NB4 (cell line): Measurements from ENCODE around the gene SSBP3.

Source experiments
- DNase-seq: peaks from one replicate; pipeline ENCODE4 v3.0.0; 2010; ENCODE audit warnings: low read depth
- H3K4me3 ChIP-seq: one replicate; pipeline ENCODE4 v1.5.1; 2011; ENCODE audit warnings: mild to moderate bottlenecking, low read depth, low read length, moderate library complexity
- CTCF ChIP-seq: IDR thresholded peaks from one replicate; pipeline ENCODE4 v1.5.1; 2012; ENCODE audit warnings: low read depth, low read length
- MAX ChIP-seq: IDR thresholded peaks from 2 replicates; pipeline ENCODE4 v1.6.1; 2011; ENCODE audit warnings: low read depth, low read length
- MYC ChIP-seq: IDR thresholded peaks from 2 replicates; pipeline ENCODE4 v1.6.1; 2011; ENCODE audit warnings: low read depth, low read length
- POLR2A ChIP-seq: IDR thresholded peaks from 2 replicates; pipeline ENCODE4 v1.6.1; 2011; ENCODE audit warnings: mild to moderate bottlenecking; ENCODE audit not compliant: insufficient read length; ENCODE audit errors: extremely low read depth

The SSBP3 gene

DNA sequence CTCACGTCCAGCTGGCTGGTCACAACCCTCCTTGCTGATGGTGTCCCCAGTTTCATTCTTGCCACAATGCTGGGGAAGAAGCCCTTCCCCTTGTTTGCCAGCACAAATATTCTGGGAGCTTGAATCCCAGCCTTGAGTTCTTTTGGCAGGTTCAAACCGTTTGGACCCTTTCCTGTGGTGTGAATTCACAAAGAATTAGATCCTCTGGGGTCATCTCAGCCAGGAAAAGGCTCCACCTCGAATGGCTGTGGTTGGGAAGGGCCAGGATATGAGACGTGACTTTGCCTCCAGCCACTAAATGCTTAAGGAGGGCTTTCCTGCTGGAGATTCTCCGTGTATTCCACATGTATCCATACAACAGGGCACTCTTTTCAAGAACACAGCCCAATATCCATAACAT is 139.3 kb downstream of the SSBP3 start:
- DNase-seq, result no peak
- no peak for TF ChIP-seq CTCF
- no peak for TF ChIP-seq MYC
- TF ChIP-seq MAX, result no peak
- TF ChIP-seq POLR2A, result no peak
- H3K4me3 ChIP-seq, result no peak overlapping the region

DNA sequence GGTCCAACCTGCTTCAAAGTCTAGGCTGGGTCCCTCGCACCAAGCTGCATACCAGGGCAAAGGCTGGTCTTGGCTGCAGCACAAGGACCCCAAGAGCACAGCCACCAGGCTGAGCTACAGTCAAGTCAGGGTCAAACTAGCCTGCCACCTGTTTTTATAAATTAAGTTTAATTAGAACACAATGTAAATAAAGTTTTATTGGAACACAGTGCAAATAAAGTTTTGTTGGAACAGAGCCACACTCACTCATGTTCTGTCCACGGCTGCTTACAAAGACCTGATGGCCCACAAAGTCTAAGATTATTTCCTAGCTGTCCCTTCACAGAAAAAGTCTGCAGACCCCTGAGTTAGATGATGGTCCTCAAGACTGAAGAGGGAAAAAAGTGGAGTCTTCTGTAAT is 140.0 kb downstream of the SSBP3 start:
- DNase-seq, result no peak
- no peak for TF ChIP-seq CTCF
- TF ChIP-seq POLR2A, result no peak
- no peak for TF ChIP-seq MAX
- no peak for TF ChIP-seq MYC
- H3K4me3 ChIP-seq, result no peak overlapping the region

DNA sequence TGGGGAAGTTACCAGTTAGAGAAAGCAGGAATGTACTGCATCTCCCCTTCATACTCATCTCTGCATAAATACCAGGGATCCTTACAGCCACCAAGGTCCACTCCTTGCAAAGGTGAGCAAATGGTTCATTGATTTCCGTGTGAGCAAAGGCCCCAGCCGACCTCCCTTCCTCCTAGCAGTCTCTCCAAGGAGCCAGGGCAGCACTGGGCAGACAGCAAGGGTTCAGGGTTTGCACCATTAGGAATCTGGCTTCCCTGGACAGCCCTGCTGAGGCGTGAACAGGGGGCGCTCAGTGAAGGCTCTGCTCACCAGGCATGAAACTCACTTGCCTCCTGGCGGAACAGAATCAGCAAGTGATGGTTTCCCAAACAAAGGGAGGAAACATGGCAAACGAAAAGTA is 140.5 kb downstream of the SSBP3 start:
- no peak for TF ChIP-seq CTCF
- TF ChIP-seq MAX, result no peak
- no peak for TF ChIP-seq MYC
- no peak for TF ChIP-seq POLR2A
- DNase-seq, result no peak
- no peak overlapping the region for H3K4me3 ChIP-seq

- DNase-seq, result no peak
- TF ChIP-seq POLR2A (no peak), MAX (no peak), MYC (no peak), CTCF (no peak)
- H3K4me3 ChIP-seq, result no peak overlapping the region
These were observed 141.1 kb downstream of the SSBP3 start for GRCh38 chr1:54265126-54265525.

GRCh38 chr1:54263601-54264226 is 142.5 kb downstream of the SSBP3 start:
- no peak overlapping the region for H3K4me3 ChIP-seq
- no peak for DNase-seq
- TF ChIP-seq POLR2A (no peak), CTCF (no peak)

DNA sequence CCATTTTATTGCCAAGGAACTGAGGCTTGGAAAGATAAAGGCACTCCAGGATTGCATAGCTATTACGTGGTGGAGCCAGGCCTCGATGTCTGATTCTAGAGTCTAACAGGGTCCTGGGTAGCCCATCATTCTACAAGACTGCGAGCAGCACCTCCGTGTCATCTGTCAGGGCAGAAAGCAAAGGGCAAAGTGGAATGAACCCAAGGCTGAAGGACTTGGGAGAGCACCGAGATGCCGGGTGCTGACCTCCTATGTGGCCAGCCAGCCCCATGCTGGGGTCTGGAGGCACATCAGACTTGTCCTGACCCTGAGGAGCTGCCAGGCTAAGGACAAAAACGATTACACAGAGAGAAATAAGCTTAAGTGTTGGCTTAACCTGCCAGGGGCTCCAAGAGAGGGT is 143.9 kb downstream of the SSBP3 start:
- no peak for TF ChIP-seq MYC
- no peak for TF ChIP-seq CTCF
- no peak for TF ChIP-seq MAX
- TF ChIP-seq POLR2A, result no peak
- no peak for DNase-seq
- H3K4me3 ChIP-seq, result no peak overlapping the region
